DMS 273 treated with DMSO at 0.1 percent for 48 hours (cell line): ENCODE measurements around the gene MT1A.

Source experiments
- DNase-seq: peaks from one replicate; lab custom pipeline; 2025; lab: John Stamatoyannopoulos, UW

Gene MT1A

GRCh38 chr16:56637814-56638750, at the start of gene MT1A:
MT1A (plus strand) TSS chr16:56638666; CDS start chr16:56638739, 73 bp downstream.
- no peak for DNase-seq

GRCh38 chr16:56588781-56589140, 49.7 kb upstream of the MT1A start:
- no peak for DNase-seq

- DNase-seq, result peak; percentile 41
Observed at GRCh38 chr16:56589141-56590039, 49.1 kb upstream of the MT1A start, which contains the start of gene MT3. MT3 (plus strand) TSS chr16:56589528; CDS start chr16:56589591, 63 bp downstream.

- DNase-seq, result no peak
Observed at GRCh38 chr16:56591377-56592060, 46.9 kb upstream of the MT1A start.

GRCh38 chr16:56593573-56594291, 44.7 kb upstream of the MT1A start:
- DNase-seq, result no peak

- no peak for DNase-seq
Observed at GRCh38 chr16:56594292-56594619, 44.2 kb upstream of the MT1A start.

- no peak for DNase-seq
Observed at GRCh38 chr16:56600398-56600999, 38.0 kb upstream of the MT1A start.

GRCh38 chr16:56601325-56601724, 37.1 kb upstream of the MT1A start:
- DNase-seq, result no peak

GRCh38 chr16:56603589-56603988, 34.9 kb upstream of the MT1A start:
- peak; percentile 22 for DNase-seq

- no peak for DNase-seq
Observed at GRCh38 chr16:56604966-56605365, 33.5 kb upstream of the MT1A start.

GRCh38 chr16:56605475-56605874, 33.0 kb upstream of the MT1A start:
- DNase-seq, result no peak

GRCh38 chr16:56606071-56606475, 32.4 kb upstream of the MT1A start:
- DNase-seq, result no peak

- DNase-seq, result no peak
Observed at GRCh38 chr16:56606476-56607108, 31.9 kb upstream of the MT1A start.

GRCh38 chr16:56607109-56607618, 31.3 kb upstream of the MT1A start:
- DNase-seq, result no peak

GRCh38 chr16:56607675-56608042, 30.8 kb upstream of the MT1A start:
- no peak for DNase-seq

- peak; percentile 91 for DNase-seq
Observed at GRCh38 chr16:56608043-56608875, 30.2 kb upstream of the MT1A start, which contains the start of gene MT2A. MT2A (plus strand) TSS chr16:56608584; CDS start chr16:56608656, 72 bp downstream.

- no peak for DNase-seq
Observed at GRCh38 chr16:56608876-56609462, 29.5 kb upstream of the MT1A start.

GRCh38 chr16:56609463-56609921, 29.0 kb upstream of the MT1A start:
- DNase-seq, result peak; percentile 27
